K562 (cell line): ENCODE measurements around the gene TAPBPL. TPM values are rescaled to one million over a fixed set of nuclear protein-coding genes. Genes with fewer than 3 reads are reported as not detected.

ENCODE experiments used
- ELF1 ChIP-seq: fragments of 200-800 bp; sonication (Bioruptor generic); IDR thresholded peaks from 2 replicates; pipeline ENCODE4 v1.6.1; 2016; ENCODE audit warnings: missing genetic modification characterization, missing compliant biosample characterization
- EP400 ChIP-seq: fragments of 450-650 bp; IDR thresholded peaks from 2 replicates; pipeline ENCODE4 v1.6.1; 2017; ENCODE audit warnings: antibody characterized with exemption, mild to moderate bottlenecking, moderate library complexity
- FOXP1 ChIP-seq: sonication (generic); formaldehyde crosslinking; IDR thresholded peaks from 2 replicates; pipeline ENCODE4 v1.8.0; 2022; ENCODE audit warnings: mild to moderate bottlenecking, missing genetic modification reagents
- HNRNPH1 ChIP-seq: fragments of 200-400 bp; formaldehyde crosslinking; optimal IDR thresholded peaks from 2 replicates; pipeline ENCODE3; 2017; ENCODE audit warnings: low read depth, mild to moderate bottlenecking, low read length, moderate library complexity
- HNRNPLL ChIP-seq: fragments of 200-400 bp; formaldehyde crosslinking; IDR thresholded peaks from 2 replicates; pipeline ENCODE4 v1.6.1; 2017; ENCODE audit warnings: low read length, low read depth, mild to moderate bottlenecking; ENCODE audit not compliant: poor library complexity, severe bottlenecking
- MEF2A ChIP-seq: IDR thresholded peaks from 2 replicates; pipeline ENCODE4 v1.6.1; 2011; ENCODE audit warnings: low read depth, mild to moderate bottlenecking, low read length, moderate library complexity; ENCODE audit not compliant: control insufficient read depth
- MYBL2 ChIP-seq, 2 experiments: fragments of 450-650 bp in 1 of 2; sonication (generic) in 1 of 2; formaldehyde crosslinking in 1 of 2; IDR thresholded peaks; 2 replicates each; pipeline versions ENCODE4 v1.6.1 to v1.8.1; 2017 to 2022; ENCODE audit warnings: borderline replicate concordance in 1 of 2, inconsistent platforms in 1 of 2, low read depth in 1 of 2, mild to moderate bottlenecking in 1 of 2, missing genetic modification reagents in 1 of 2, moderate library complexity in 1 of 2
- RAD51 ChIP-seq: fragments of 450-650 bp; IDR thresholded peaks from 2 replicates; pipeline ENCODE4 v1.7.1; 2016; ENCODE audit warnings: low read depth, mild to moderate bottlenecking, borderline replicate concordance
- RFX1 ChIP-seq: fragments of 450-650 bp; IDR thresholded peaks from 2 replicates; pipeline ENCODE4 v1.6.1; 2016; ENCODE audit warnings: mild to moderate bottlenecking, moderate library complexity
- polyA plus RNA-seq, 8 experiments: library from polyadenylated mRNA; depleted of rRNA in 4 of 8; stranded (reverse) in 5 of 8; unstranded in 3 of 8; fragments of >200 nt; fragmentation: Nextera tagmentation in 2 of 8; fragmentation: Illumina TruSeq in 1 of 8; extraction: Ambion mirVana in 2 of 8; extraction: Trizol in 1 of 8; gene quantifications; 2 replicates each; pipeline versions ENCODE4 v1.2.1 to v1.2.3, GENCODE V29; 2011 to 2014; ENCODE audit warnings: inconsistent platforms in 1 of 8, missing spikeins in 1 of 8
- total RNA-seq, 7 experiments: library from RNA; depleted of rRNA in 6 of 7; stranded (reverse); fragments of >200 nt in 6 of 7; fragmentation: Illumina TruSeq in 2 of 7; extraction: Trizol in 2 of 7; gene quantifications; 2 replicates each; pipeline versions ENCODE4 v1.2.1 to v1.2.3, GENCODE V29; 2011 to 2021; ENCODE audit warnings: low replicate concordance in 1 of 7
- TF ChIP-seq, protein P1 (sequence below): sonication (generic); formaldehyde crosslinking; IDR thresholded peaks from 2 replicates; pipeline ENCODE4 v1.8.0; 2022; ENCODE audit warnings: mild to moderate bottlenecking, missing genetic modification reagents, borderline replicate concordance
- TF ChIP-seq, protein P2 (sequence below): fragments of 450-650 bp; IDR thresholded peaks from 2 replicates; pipeline ENCODE4 v1.6.1; 2016; ENCODE audit warnings: low read depth, mild to moderate bottlenecking, moderate library complexity
- TF ChIP-seq, protein P3 (sequence below): fragments of 450-650 bp; IDR thresholded peaks from 2 replicates; pipeline ENCODE4 v1.6.1; 2016; ENCODE audit warnings: borderline replicate concordance
- TF ChIP-seq, protein P4 (sequence below): fragments of 450-650 bp; conservative IDR thresholded peaks from 2 replicates; pipeline ENCODE4 v1.6.1; 2016; ENCODE audit warnings: missing genetic modification characterization, low read depth, mild to moderate bottlenecking, control low read depth, missing compliant biosample characterization
- TF ChIP-seq, protein P5 (sequence below): fragments of 250-450 bp; sonication (Bioruptor Pico); IDR thresholded peaks from 2 replicates; pipeline ENCODE4 v1.5.0; 2021; ENCODE audit warnings: mild to moderate bottlenecking, borderline replicate concordance
- TF ChIP-seq, protein P6 (sequence below): sonication (generic); formaldehyde crosslinking; IDR thresholded peaks from 2 replicates; pipeline ENCODE4 v1.8.1; 2023; ENCODE audit warnings: mild to moderate bottlenecking, missing genetic modification reagents, moderate library complexity

The TAPBPL gene
- total and polyA plus RNA-seq, 9 of the 15 experiments (the other 6 are each of a cell fraction or from before 2014, with no cell fraction given): 0.29 to 1.6 (median 0.45) TPM

DNA sequence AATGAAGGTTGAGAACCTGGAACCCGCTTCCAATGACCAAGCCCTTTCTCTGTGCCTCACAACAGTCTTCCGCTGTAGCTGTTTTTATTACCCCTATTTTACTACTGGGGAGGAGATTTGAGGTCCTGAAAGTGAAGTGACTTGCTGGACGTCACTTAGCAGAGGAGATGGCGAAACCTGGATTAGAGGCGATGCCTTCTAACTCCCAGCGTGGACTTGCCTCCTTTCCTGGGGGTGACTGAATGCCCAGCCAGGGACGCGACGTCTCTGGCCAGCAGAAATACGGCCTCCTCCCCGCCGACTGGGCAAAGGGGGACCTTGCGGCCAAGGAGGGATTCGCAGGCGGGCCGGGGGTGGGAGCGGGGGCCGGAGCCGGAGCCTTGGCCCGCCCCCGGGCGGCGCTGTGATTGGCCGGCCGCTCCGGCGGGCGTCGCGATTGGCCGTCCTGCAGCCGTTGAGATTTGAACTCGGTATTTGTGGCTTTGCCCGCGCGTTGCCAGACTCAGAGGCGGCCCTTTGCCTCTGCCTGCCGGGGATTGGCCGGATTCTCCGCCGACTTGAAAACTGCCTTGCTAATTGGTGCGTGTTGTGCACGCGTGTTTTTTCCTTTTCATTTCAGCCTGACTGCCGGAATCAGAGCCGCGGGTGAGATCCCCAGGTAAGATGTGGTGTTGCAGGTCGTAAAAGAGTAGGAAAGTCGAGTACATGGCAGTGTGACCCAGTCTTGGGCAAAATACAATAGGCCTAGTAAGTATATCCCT, 41.8 kb downstream of the TAPBPL start, which contains the start of gene NCAPD2 (continued):
- TF ChIP-seq, protein P1, sequence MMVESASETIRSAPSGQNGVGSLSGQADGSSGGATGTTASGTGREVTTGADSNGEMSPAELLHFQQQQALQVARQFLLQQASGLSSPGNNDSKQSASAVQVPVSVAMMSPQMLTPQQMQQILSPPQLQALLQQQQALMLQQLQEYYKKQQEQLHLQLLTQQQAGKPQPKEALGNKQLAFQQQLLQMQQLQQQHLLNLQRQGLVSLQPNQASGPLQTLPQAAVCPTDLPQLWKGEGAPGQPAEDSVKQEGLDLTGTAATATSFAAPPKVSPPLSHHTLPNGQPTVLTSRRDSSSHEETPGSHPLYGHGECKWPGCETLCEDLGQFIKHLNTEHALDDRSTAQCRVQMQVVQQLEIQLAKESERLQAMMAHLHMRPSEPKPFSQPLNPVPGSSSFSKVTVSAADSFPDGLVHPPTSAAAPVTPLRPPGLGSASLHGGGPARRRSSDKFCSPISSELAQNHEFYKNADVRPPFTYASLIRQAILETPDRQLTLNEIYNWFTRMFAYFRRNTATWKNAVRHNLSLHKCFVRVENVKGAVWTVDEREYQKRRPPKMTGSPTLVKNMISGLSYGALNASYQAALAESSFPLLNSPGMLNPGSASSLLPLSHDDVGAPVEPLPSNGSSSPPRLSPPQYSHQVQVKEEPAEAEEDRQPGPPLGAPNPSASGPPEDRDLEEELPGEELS (CRISPR knock-in tag): 0 out of 2 replicates have a peak, but pooled peaks have one; percentile 58
- TF ChIP-seq MEF2A (no peak), ELF1 (tag) (peak; percentile 16; the same call in 1 of the 2 replicates), MYBL2 (IDR thresholded peaks at IDR 0.05; ENCODE audit: low read depth) (peak; percentile 97), MYBL2 (CRISPR knock-in tag; IDR thresholded peaks at IDR 0.05; ENCODE audit: borderline replicate concordance) (peak; percentile 94; the same call in 1 of the 2 replicates), HNRNPLL (no peak), HNRNPH1 (no peak), EP400 (peak; percentile 93), RFX1 (no peak), FOXP1 (CRISPR knock-in tag) (no peak), RAD51 (no peak)
- TF ChIP-seq, protein P2, sequence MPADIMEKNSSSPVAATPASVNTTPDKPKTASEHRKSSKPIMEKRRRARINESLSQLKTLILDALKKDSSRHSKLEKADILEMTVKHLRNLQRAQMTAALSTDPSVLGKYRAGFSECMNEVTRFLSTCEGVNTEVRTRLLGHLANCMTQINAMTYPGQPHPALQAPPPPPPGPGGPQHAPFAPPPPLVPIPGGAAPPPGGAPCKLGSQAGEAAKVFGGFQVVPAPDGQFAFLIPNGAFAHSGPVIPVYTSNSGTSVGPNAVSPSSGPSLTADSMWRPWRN: no peak
- TF ChIP-seq, protein P3, sequence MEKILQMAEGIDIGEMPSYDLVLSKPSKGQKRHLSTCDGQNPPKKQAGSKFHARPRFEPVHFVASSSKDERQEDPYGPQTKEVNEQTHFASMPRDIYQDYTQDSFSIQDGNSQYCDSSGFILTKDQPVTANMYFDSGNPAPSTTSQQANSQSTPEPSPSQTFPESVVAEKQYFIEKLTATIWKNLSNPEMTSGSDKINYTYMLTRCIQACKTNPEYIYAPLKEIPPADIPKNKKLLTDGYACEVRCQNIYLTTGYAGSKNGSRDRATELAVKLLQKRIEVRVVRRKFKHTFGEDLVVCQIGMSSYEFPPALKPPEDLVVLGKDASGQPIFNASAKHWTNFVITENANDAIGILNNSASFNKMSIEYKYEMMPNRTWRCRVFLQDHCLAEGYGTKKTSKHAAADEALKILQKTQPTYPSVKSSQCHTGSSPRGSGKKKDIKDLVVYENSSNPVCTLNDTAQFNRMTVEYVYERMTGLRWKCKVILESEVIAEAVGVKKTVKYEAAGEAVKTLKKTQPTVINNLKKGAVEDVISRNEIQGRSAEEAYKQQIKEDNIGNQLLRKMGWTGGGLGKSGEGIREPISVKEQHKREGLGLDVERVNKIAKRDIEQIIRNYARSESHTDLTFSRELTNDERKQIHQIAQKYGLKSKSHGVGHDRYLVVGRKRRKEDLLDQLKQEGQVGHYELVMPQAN: peak; percentile 82
- TF ChIP-seq, protein P4, sequence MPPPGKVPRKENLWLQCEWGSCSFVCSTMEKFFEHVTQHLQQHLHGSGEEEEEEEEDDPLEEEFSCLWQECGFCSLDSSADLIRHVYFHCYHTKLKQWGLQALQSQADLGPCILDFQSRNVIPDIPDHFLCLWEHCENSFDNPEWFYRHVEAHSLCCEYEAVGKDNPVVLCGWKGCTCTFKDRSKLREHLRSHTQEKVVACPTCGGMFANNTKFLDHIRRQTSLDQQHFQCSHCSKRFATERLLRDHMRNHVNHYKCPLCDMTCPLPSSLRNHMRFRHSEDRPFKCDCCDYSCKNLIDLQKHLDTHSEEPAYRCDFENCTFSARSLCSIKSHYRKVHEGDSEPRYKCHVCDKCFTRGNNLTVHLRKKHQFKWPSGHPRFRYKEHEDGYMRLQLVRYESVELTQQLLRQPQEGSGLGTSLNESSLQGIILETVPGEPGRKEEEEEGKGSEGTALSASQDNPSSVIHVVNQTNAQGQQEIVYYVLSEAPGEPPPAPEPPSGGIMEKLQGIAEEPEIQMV (tag): no peak
- TF ChIP-seq, protein P5, sequence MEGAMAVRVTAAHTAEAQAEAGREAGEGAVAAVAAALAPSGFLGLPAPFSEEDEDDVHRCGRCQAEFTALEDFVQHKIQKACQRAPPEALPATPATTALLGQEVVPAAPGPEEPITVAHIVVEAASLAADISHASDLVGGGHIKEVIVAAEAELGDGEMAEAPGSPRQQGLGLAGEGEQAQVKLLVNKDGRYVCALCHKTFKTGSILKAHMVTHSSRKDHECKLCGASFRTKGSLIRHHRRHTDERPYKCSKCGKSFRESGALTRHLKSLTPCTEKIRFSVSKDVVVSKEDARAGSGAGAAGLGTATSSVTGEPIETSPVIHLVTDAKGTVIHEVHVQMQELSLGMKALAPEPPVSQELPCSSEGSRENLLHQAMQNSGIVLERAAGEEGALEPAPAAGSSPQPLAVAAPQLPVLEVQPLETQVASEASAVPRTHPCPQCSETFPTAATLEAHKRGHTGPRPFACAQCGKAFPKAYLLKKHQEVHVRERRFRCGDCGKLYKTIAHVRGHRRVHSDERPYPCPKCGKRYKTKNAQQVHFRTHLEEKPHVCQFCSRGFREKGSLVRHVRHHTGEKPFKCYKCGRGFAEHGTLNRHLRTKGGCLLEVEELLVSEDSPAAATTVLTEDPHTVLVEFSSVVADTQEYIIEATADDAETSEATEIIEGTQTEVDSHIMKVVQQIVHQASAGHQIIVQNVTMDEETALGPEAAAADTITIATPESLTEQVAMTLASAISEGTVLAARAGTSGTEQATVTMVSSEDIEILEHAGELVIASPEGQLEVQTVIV (CRISPR knock-in tag): no peak
- TF ChIP-seq, protein P6, sequence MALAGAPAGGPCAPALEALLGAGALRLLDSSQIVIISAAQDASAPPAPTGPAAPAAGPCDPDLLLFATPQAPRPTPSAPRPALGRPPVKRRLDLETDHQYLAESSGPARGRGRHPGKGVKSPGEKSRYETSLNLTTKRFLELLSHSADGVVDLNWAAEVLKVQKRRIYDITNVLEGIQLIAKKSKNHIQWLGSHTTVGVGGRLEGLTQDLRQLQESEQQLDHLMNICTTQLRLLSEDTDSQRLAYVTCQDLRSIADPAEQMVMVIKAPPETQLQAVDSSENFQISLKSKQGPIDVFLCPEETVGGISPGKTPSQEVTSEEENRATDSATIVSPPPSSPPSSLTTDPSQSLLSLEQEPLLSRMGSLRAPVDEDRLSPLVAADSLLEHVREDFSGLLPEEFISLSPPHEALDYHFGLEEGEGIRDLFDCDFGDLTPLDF (CRISPR knock-in tag): peak; percentile 99
